Cardiac muscle cell (in vitro differentiated cells and primary cell): ENCODE measurements around the gene AP1G1. TPM values are rescaled to one million over a fixed set of nuclear protein-coding genes. Genes with fewer than 3 reads are reported as not detected.
"Not testable (repeated sequence)": the region's sequence is repeated elsewhere in the genome, so short reads cannot be mapped to it uniquely, and the experiment has no call there.

Source experiments
- DNase-seq, 2 donors: peaks; one replicate each; pipeline versions ENCODE4 v3.0.0 to v3.0.0-alpha.2; 2010 to 2017; ENCODE audit warnings: low read depth in 1 of 2, low spot score in 1 of 2
- H3K27ac ChIP-seq: fragments of 200-600 bp; sonication (generic); 2 replicates; pipeline ENCODE4 v1.5.1; 2016
- H3K27me3 ChIP-seq: fragments of 200-600 bp; sonication (generic); 2 replicates; pipeline ENCODE4 v1.6.0; 2016; ENCODE audit warnings: control low read depth
- H3K36me3 ChIP-seq: fragments of 200-600 bp; sonication (generic); 2 replicates; pipeline ENCODE4 v1.5.1; 2016; ENCODE audit warnings: control low read depth
- H3K4me1 ChIP-seq: fragments of 200-600 bp; sonication (generic); 2 replicates; pipeline ENCODE4 v1.8.1; 2017; ENCODE audit warnings: low read depth, mild to moderate bottlenecking, mixed run types
- H3K4me3 ChIP-seq: fragments of 200-600 bp; sonication (generic); 2 replicates; pipeline ENCODE4 v1.5.1; 2016; ENCODE audit warnings: mild to moderate bottlenecking
- H3K9me3 ChIP-seq: fragments of 200-600 bp; sonication (generic); 2 replicates; pipeline ENCODE4 v1.5.1; 2017; ENCODE audit warnings: low read depth, mild to moderate bottlenecking, control low read depth
- polyA plus RNA-seq: library from polyadenylated mRNA; unstranded; fragments of >200 nt; fragmentation: Nextera tagmentation; extraction: Ambion mirVana; gene quantifications from 2 replicates; pipeline ENCODE4 v1.2.1, GENCODE V29; 2016
- total RNA-seq: library from RNA; depleted of rRNA; stranded (reverse); fragments of >200 nt; gene quantifications from 2 replicates; pipeline ENCODE4 v1.2.3, GENCODE V29; 2016
- TF ChIP-seq, protein P1 (sequence below): IDR thresholded peaks from 2 replicates; pipeline ENCODE4 v1.5.1; 2012; ENCODE audit warnings: low read depth, mild to moderate bottlenecking, low read length

Gene AP1G1
- total and polyA plus RNA-seq, 2 experiments from 2014 or later: 14.7 to 69.0 TPM

DNA sequence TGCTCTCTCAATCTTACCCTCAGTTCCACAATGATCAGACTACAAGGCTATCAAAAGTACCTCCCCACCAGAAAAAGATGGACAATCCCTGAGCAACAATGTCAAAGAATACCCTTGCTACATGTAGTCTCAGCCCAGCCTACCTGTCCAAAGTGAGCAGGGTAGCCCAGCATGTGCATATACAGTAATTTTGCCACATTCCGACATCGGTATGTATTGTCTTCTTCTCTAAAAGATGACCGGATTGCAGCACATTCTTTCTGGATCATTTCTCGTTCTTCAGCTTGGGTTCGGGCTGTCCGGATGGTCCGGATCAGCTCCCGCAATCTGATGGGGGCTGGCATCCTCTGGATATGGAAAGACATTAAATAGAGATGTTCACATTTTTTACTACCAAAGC is 19.5 kb downstream of the AP1G1 start:
- H3K27ac ChIP-seq: no peak overlapping the region
- no peaks in the 10 kb centered on the region for H3K27me3 ChIP-seq
- DNase-seq: no peak
- H3K36me3 ChIP-seq: peaks cover 19% of the 10 kb centered on the region
- H3K9me3 ChIP-seq: no peaks in the 10 kb centered on the region
- no peak overlapping the region for H3K4me3 ChIP-seq
- TF ChIP-seq, protein P1, sequence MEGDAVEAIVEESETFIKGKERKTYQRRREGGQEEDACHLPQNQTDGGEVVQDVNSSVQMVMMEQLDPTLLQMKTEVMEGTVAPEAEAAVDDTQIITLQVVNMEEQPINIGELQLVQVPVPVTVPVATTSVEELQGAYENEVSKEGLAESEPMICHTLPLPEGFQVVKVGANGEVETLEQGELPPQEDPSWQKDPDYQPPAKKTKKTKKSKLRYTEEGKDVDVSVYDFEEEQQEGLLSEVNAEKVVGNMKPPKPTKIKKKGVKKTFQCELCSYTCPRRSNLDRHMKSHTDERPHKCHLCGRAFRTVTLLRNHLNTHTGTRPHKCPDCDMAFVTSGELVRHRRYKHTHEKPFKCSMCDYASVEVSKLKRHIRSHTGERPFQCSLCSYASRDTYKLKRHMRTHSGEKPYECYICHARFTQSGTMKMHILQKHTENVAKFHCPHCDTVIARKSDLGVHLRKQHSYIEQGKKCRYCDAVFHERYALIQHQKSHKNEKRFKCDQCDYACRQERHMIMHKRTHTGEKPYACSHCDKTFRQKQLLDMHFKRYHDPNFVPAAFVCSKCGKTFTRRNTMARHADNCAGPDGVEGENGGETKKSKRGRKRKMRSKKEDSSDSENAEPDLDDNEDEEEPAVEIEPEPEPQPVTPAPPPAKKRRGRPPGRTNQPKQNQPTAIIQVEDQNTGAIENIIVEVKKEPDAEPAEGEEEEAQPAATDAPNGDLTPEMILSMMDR: no peak
- no peaks in the 10 kb centered on the region for H3K4me1 ChIP-seq

DNA sequence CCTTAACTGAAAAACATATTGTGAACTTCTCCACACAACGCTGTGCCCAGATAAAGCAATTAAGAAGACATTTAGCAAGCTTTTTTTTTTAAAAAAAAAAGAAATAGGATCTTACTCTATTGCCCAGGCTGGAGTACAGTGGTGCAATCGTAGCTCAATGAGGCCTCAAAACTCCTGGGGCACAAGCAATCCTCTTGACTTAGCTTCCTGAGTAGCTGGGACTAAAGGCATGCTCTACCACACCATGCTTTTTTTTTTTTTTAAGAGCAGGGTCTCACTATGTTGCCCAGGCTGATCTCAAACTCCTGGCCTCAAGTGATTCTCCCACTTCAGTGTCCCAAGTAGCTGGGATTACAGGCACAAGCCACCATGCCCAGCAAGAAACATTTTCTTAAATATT is 20.1 kb downstream of the AP1G1 start:
- Histone ChIP-seq H3K27ac (no peak overlapping the region), H3K9me3 (no peaks in the 10 kb centered on the region), H3K36me3 (peaks cover 19% of the 10 kb centered on the region), H3K4me3 (no peak overlapping the region), H3K27me3 (no peaks in the 10 kb centered on the region), H3K4me1 (no peaks in the 10 kb centered on the region)
- no peak for DNase-seq
- TF ChIP-seq, protein P1: no peak

DNA sequence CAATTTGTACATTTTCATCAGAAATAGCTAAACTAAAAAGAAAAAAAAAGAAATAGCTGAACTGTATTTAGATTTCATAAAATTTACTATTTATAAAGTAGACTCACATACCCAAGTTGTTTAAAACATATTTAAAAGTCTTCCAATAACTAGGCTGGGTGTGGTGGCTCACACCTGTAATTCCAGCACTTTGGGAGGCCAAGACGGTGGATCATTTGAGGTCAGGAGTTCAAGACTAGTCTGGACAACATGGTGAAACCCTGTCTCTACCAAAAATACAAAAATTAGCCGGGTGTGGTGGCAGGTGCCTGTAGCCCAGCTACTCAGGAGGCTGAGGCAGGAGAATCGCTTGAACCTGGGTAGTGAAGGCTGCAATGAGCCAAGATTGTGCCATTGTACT is 23.5 kb downstream of the AP1G1 start:
- H3K9me3 ChIP-seq, H3K4me1 ChIP-seq, H3K27ac ChIP-seq, H3K4me3 ChIP-seq, H3K27me3 ChIP-seq, DNase-seq: not testable (repeated sequence)
- H3K36me3 ChIP-seq: peaks cover 19% of the 10 kb centered on the region

DNA sequence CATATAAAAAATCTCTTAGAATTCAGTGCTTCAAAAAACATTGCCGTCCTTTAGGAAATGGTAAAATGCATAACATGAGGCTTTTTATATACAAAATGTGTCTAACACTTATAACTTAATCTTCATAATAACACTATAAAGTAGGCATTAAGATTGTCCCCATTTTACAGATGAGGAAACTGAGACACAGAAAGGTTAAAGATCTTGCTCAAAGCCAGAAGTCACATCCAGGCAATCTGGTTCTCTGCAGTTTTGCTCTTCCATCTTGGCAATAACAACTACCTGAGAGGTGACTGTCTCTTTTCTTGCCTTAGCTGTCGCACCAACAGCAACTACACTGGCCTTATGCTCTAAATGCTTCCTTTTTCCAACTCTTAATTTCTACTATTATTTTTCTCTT is 24.5 kb downstream of the AP1G1 start:
- Histone ChIP-seq H3K27ac (no peak overlapping the region), H3K36me3 (peaks cover 15% of the 10 kb centered on the region)

DNA sequence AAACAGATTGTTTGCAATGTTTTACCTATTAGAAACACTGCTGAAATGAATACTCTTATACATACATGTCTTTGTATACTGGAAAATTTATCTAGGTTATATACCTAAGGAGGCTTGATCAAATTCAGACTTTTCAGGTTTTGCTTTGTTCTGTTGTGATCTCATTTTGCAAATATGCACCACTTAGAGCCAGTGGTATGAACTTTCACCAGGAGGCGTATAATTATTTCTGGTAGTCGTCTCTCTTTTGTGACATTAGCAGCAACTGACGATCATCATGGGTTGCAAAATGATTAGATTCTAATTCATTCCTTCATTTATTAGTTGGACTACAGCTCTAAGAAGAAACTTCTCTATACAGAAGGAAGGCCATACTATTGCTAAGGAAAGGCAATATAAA is 26.9 kb downstream of the AP1G1 start:
- TF ChIP-seq, protein P1: no peak
- no peak overlapping the region for H3K4me3 ChIP-seq
- peaks cover 3% of the 10 kb centered on the region for H3K36me3 ChIP-seq
- H3K4me1 ChIP-seq: no peaks in the 10 kb centered on the region
- DNase-seq: no peak
- H3K27ac ChIP-seq: no peak overlapping the region
- H3K9me3 ChIP-seq: no peaks in the 10 kb centered on the region
- H3K27me3 ChIP-seq: no peaks in the 10 kb centered on the region

More for the DNA sequence above, 24.5 kb downstream of the AP1G1 start:
- no peak for DNase-seq
- Histone ChIP-seq H3K4me3 (no peak overlapping the region), H3K9me3 (no peaks in the 10 kb centered on the region), H3K4me1 (no peaks in the 10 kb centered on the region), H3K27me3 (no peaks in the 10 kb centered on the region)
- TF ChIP-seq, protein P1: no peak

DNA sequence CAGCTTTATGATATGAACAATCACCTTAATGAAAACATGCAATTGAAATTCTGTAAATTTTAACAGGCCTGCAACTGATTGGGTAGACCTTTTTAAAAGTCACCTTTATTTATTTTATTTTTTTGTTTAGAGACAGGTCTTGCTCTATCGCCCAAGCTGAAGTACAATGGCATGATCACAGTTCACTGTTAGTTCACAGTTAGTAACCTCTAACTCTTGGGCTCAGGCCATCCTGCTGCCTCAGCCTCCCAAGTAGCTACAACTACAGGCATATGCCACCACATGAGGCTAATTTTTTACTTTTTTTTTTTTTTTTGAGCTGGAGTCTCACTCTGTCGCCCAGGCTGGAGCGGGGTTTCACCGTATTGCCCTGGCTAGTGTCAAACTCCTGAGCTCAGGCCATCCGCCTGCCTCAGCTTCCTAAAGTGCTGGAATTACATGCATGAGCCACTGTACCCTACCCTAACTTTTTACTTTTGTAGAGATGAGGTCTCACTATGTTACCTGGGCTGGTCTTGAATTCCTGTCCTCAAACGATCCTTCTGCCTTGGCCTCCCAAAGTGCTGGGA is 28.0 kb downstream of the AP1G1 start:
- H3K4me1 ChIP-seq: no peaks in the 10 kb centered on the region
- TF ChIP-seq, protein P1: no peak
- H3K27me3 ChIP-seq: no peaks in the 10 kb centered on the region
- no peak overlapping the region for H3K27ac ChIP-seq
- no peak for DNase-seq
- H3K36me3 ChIP-seq: peaks cover 3% of the 10 kb centered on the region
- no peak overlapping the region for H3K4me3 ChIP-seq
- H3K9me3 ChIP-seq: no peaks in the 10 kb centered on the region
